Right lobe of liver (tissue), 6 donors: ENCODE results near the gene DENND2A. TPM values are rescaled to one million over a fixed set of nuclear protein-coding genes. Genes with fewer than 3 reads are reported as not detected.
"Not testable (repeated sequence)": the region's sequence is repeated elsewhere in the genome, so short reads cannot be mapped to it uniquely, and the experiment has no call there.

Experiments used
- ATAC-seq, 4 donors: fragments of 200-7000 bp; cut with Tn5 transposase; one replicate each; pipeline ENCODE4 v1.9.1; 2020; ENCODE audit warnings: mild to moderate bottlenecking in 4 of 4, moderate library complexity in 4 of 4
- DNase-seq, 3 donors: peaks; one replicate each; pipeline ENCODE4 v3.0.0-alpha.2; 2020
- H3K27ac ChIP-seq, 3 donors: fragments of 200-600 bp; one replicate each; pipeline ENCODE4 v1.8.0; 2022
- H3K27me3 ChIP-seq, 2 donors: fragments of 200-600 bp; one replicate each; pipeline ENCODE4 v1.8.0; 2022
- H3K36me3 ChIP-seq, 4 donors: fragments of 200-600 bp; sonication (generic) in 1 of 4; one replicate each; pipeline versions ENCODE4 v1.5.1 to v1.8.0; 2017 to 2022; ENCODE audit warnings: control low read depth in 1 of 4
- H3K4me1 ChIP-seq, 4 donors: fragments of 200-600 bp; sonication (generic) in 1 of 4; one replicate each; pipeline versions ENCODE4 v1.5.1 to v1.8.0; 2017 to 2022; ENCODE audit warnings: control low read depth in 1 of 4
- H3K4me3 ChIP-seq, 3 donors: fragments of 200-600 bp; one replicate each; pipeline ENCODE4 v1.8.0; 2022
- H3K9me3 ChIP-seq, 4 donors: fragments of 200-600 bp; sonication (generic) in 1 of 4; one replicate each; pipeline versions ENCODE4 v1.5.1 to v1.8.0; 2017 to 2022; ENCODE audit warnings: control low read depth in 1 of 4
- CTCF ChIP-seq, 4 donors: fragments of 200-600 bp in 3 of 4; fragments of 450-650 bp in 1 of 4; IDR thresholded peaks; one replicate each; pipeline versions ENCODE4 v1.5.1 to v1.8.0; 2016 to 2022; ENCODE audit warnings: antibody characterized with exemption in 4 of 4, mild to moderate bottlenecking in 2 of 4
- POLR2A ChIP-seq: fragments of 450-650 bp; IDR thresholded peaks from one replicate; pipeline ENCODE4 v1.6.1; 2017; ENCODE audit warnings: antibody characterized with exemption, mild to moderate bottlenecking
- WGBS: methylation state at CpG from one replicate; pipeline ENCODE4 v1.1.6; 2018; ENCODE audit warnings: low coverage, low lambda C conversion rate; ENCODE audit not compliant: insufficient coverage; ENCODE audit errors: missing lambda C conversion rate; 5-methylcytosine and 5-hydroxymethylcytosine counted together
- intact Hi-C, 2 donors: fragments of 100-400 bp; cut with DNase I; formaldehyde crosslinking; loops; one replicate each; pipeline versions ENCODE4 v1.11.2 to v1.14.1; 2022
- total RNA-seq, 6 experiments: library from RNA; depleted of rRNA in 2 of 6; stranded (reverse); fragments of >200 nt in 2 of 6; fragmentation: NEBNext Ultra II Directional in 3 of 6; extraction: Animal tissue kit (Norgen Biotek cat#: 25700) in 3 of 6; gene quantifications; one replicate each; pipeline versions ENCODE4 v1.1.0 to v1.2.4, GENCODE V29; 2016 to 2023
- donor health status: DM: no; HTN: yes; CAD: no.
- donor health status: DM: no; HTN: no; CAD: no.
- donor health status: DM: no; HTN: no; CAD: no.
- donor health status: DM: no; HTN: yes; CAD: no.
- donor health status: DM: no; HTN: yes; CAD: no.

The DENND2A gene
- total RNA-seq, 6 experiments from 2014 or later: 1.4 to 3.6 (median 2.4) TPM

GRCh38 chr7:140645166-140645900 is 4.7 kb upstream of the DENND2A start:
- TF ChIP-seq POLR2A (no peak), CTCF (IDR thresholded peaks at IDR 0.05) (peak in 1 of 4 donors; percentile 8)
- Histone ChIP-seq H3K27me3 (no peaks in the 10 kb centered on the region), H3K4me3 (no peak overlapping the region), H3K36me3 (no peaks in the 10 kb centered on the region), H3K4me1 (no peaks in the 10 kb centered on the region), H3K9me3 (no peaks in the 10 kb centered on the region), H3K27ac (no peak overlapping the region)
- intact Hi-C loops: no loop called here
- no peak for ATAC-seq
- 68% methylated on average over 7 of the region's 8 CpGs for WGBS
- DNase-seq: no peak

- WGBS: 83% methylated on average over 12 of the region's 13 CpGs
- H3K4me1 ChIP-seq, H3K9me3 ChIP-seq, H3K27ac ChIP-seq, intact Hi-C loops, H3K36me3 ChIP-seq, H3K4me3 ChIP-seq, DNase-seq, H3K27me3 ChIP-seq, ATAC-seq: not testable (repeated sequence)
Measured at GRCh38 chr7:140644761-140645160, 4.1 kb upstream of the DENND2A start.

GRCh38 chr7:140643416-140643815 is 2.8 kb upstream of the DENND2A start:
- H3K27me3 ChIP-seq: peaks cover 0 to 4% of the 10 kb centered on the region in 2 donors
- ATAC-seq (no peak), DNase-seq (no peak)
- no peak for TF ChIP-seq POLR2A
- TF ChIP-seq CTCF (IDR thresholded peaks at IDR 0.05): no peak
- intact Hi-C loops: no loop called here
- no peaks in the 10 kb centered on the region for H3K4me1 ChIP-seq
- no peak overlapping the region for H3K27ac ChIP-seq
- no peak overlapping the region for H3K4me3 ChIP-seq
- 85% methylated on average over 4 of the region's 5 CpGs for whole genome bisulfite sequencing
- H3K36me3 ChIP-seq: no peaks in the 10 kb centered on the region
- no peaks in the 10 kb centered on the region for H3K9me3 ChIP-seq

GRCh38 chr7:140641524-140642195 is 1.0 kb upstream of the DENND2A start:
- H3K4me3 ChIP-seq: no peak overlapping the region
- no peak for TF ChIP-seq CTCF (IDR thresholded peaks at IDR 0.05)
- TF ChIP-seq POLR2A: no peak
- H3K27ac ChIP-seq: peak overlapping the region; percentile 56 to 73 (median 59)
- H3K27me3 ChIP-seq: peaks cover 0 to 4% of the 10 kb centered on the region in 2 donors
- DNase-seq: no peak
- ATAC-seq: no peak
- no peaks in the 10 kb centered on the region for H3K4me1 ChIP-seq
- no peaks in the 10 kb centered on the region for H3K9me3 ChIP-seq
- WGBS: 52% methylated on average over 15 of the region's 15 CpGs
- H3K36me3 ChIP-seq: no peaks in the 10 kb centered on the region
- intact Hi-C loops: no loop called here

- H3K4me3 ChIP-seq: peak overlapping the region; percentile 39 to 47 (median 40)
- H3K4me1 ChIP-seq: no peaks in the 10 kb centered on the region
- peak in 2 of 3 donors; percentile 56 to 62 for DNase-seq
- ATAC-seq: peak; percentile 53 to 67 (median 60)
- no peaks in the 10 kb centered on the region for H3K9me3 ChIP-seq
- intact Hi-C loops: no loop called here
- no peaks in the 10 kb centered on the region for H3K36me3 ChIP-seq
- H3K27ac ChIP-seq: peak overlapping the region in 2 of 3 donors; percentile 59 to 70
- no peak for TF ChIP-seq POLR2A
- TF ChIP-seq CTCF (IDR thresholded peaks at IDR 0.05): no peak
- 3% methylated on average over 5 of the region's 74 CpGs for WGBS
- peaks cover 0 to 4% of the 10 kb centered on the region in 2 donors for H3K27me3 ChIP-seq
Measured at GRCh38 chr7:140640060-140640637, 464 bp downstream of the DENND2A start.
